NCI-H345 (cell line): ENCODE measurements around the gene TPP2.

Experiments
- DNase-seq: peaks from one replicate; lab custom pipeline; 2025; lab: John Stamatoyannopoulos, UW

Gene TPP2

DNA sequence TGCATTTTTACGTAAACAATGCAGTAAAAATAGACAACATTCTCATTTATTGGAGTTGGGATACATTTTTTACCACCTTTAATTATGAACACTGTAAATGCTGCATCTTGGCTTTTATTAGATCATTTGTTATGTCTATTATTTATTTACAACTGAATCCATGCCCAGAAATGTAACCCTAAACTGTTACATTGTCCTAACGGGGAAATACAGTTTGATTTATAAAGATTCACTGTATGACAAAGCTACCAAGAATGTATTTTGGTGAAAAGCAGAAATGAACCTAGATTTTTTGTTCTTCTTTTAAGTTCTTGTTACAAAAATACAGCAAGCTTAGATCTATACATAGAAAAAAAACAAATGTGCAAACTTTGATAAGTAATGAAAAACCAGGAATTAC is 97.0 kb downstream of the TPP2 start:
- no peak for DNase-seq

DNA sequence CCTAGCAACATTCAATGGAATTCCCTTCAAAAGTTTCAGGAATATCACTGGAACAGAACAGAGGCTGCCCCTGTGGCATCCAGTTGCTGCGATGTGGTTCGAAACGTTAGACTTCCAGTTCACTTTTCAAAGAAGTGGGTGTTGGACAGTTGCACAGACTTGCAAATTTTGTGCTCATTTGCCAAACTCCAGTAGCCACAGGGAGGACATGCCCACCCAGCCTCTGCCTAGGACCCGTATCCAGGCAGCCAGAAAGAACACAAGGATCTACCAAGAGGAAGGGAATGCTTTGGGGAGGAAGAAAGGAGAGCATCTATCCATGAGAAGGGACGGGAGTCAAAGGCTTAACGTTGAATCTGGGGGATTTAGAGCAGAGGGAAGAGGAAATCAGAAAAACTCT is 98.2 kb downstream of the TPP2 start, which contains the start of gene METTL21C:
Gene METTL21C (minus strand): TSS at position 108 of the 400 bp plus-strand sequence. CDS start 546 bp downstream, outside the sequence.
- no peak for DNase-seq

DNA sequence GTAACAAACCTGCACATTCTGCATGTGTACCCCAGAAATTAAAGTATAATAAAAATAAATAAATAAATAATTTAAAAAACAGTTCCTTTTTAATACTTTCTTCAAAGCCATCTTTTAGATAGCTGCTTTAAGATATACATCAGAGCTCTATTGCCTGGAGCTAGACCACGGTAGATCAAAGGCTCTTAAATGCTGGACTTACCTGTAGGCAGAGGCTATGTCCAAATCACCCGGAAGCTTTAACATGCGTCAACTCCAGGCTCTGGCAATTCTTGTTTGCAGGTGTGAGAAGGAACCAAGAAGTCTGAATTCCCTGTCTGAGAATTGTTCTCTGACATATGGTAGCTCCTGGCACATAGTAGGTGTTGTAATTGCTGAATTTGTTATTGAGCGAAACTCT is 99.7 kb downstream of the TPP2 start:
- DNase-seq = no peak

DNA sequence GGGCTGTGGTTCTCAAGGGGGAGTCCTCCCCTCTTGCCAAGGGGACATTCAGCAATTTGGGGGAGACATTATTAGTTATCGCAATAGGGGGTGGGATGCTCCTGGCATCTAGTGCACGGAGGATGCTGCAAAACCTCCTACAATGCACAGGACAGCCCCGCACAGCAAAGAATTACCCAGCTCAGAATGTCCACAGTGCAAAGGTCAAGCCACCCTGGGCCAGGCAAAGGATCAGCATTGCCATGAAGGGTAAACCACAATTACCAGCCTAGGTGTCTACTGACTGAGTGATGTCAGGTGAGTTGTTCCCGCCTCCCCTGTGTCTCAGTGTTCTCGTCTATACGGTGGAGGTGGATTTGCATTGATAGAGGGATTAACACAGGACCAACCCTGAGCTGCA is 100.5 kb downstream of the TPP2 start:
- no peak for DNase-seq

DNA sequence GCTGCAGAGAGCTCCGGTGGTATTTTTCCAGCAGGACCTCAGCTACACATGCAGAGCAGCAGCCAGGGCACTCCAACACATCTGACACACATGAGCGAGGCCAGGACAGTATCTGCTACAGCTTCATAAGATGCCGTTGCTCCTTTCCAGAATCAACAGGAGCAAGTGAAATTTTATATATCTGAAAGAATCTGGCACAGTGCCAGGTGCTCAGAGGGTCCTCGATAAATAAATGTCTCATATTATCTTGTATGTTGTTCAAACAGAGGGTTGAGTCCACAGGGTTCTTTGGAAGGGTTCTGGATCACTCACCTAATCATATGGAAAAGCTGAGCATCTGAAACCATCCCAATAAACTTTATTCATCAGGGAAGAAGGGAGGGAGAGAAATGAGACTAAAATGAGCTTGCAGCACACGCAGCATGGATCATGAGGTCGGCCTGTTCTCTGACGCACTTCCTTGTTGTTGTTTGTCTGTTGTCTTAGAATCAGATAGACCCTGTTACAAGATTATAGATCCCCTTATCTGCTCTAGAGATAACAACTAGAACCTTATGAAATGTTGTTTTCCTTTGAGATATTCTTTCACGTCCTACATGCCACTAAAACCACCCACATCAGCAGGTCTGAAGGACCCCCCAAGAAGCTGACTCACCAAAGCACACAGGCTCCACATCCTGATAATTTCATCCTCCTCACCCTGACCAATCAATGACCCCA is 101.3 kb downstream of the TPP2 start:
- DNase-seq = peak; percentile 9

DNA sequence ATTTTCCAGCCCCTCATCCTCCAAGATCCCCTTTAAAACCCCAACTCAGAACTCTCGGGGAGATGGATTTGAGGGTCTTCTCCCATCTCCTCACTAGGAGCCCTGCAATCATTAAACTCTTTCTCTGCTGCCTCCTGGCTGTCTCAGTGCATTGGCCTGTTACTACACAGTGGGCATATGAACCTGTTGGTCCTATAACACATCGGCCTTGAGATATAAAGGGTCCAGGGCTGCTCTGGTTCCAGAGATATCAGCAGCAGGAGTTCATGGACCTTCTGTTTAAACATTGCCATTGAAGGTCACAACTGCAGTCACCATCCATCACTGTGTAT is 101.8 kb downstream of the TPP2 start:
- no peak for DNase-seq

DNA sequence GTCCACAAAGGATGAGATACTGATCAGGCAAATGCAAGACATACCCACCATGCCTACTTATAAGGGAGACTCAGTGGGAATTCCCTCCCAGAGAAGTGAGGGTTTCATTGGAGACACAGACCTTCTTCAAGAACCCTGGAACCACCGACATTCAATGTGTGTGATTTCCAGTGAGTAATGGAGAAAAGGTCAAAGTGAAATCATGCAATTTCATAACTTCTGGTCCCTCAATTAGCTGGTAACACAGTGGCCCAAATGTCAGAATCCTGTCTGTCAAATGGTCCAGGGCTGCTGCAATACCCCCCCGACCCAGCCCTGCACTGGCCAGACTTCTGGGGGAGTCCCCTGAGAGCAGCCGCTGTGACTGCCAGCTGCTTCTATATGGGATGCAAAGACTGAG is 102.7 kb downstream of the TPP2 start:
- no peak for DNase-seq

DNA sequence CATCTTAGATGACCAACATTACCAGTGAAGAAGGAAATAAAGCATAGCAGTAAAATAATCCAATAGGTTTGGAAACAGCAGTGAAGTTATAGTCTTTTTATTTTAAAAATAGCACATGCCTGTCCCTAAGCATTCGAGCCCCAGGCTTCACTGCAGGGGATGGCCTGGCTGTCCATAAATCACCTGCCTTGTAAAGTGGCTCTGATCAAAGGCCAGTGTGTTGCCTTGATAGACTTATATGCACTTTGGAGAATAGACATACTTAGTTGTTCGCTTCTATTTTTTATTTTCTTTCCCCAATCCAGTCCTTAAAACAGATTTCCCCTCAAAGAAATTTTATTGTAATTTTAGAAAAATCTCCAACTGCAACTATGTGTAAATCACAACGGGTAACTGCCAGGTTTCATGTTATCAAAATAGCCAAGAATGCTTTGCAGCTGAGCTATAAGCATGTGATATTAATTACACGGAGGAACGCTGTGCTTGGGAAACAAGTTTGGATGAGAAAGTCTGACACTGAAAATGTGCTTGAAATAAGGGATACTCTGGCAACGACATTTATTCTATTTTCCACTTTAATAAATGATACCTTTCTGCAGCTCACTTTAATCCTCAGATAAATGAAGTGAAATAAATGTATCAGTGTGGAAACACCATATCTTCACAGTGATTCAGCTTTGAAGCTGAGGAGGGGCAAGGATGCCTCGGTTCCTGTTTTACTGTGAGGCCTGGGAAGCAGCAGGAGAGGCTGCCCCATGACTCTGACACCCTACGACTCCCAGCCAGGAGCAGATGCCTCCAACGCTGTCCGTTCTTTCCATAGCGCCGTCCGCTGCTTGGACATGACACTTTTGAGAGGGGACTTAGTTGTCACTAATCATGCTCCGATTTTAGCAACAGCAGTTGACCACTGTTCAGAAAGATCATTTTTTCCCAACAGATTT is 103.6 kb downstream of the TPP2 start:
- DNase-seq = no peak

DNA sequence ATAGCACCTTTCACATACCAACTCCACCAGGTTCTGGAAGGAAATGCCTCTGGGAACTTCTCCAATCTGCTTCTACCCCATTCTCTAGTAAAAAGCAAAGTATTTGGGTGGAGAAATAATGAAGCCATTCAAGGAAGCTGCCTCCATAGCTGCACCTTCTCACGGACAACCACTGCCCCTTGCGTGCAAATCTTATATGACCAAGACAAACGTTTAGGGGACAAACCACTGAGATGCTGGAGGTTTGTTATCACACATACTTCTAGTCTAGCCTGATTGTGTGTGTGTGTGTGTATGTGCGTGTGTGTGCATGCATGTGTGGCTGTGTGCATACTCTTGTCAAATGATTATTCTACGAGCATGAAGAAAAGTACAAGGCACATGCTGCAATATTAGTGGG is 104.5 kb downstream of the TPP2 start:
- DNase-seq = no peak

DNA sequence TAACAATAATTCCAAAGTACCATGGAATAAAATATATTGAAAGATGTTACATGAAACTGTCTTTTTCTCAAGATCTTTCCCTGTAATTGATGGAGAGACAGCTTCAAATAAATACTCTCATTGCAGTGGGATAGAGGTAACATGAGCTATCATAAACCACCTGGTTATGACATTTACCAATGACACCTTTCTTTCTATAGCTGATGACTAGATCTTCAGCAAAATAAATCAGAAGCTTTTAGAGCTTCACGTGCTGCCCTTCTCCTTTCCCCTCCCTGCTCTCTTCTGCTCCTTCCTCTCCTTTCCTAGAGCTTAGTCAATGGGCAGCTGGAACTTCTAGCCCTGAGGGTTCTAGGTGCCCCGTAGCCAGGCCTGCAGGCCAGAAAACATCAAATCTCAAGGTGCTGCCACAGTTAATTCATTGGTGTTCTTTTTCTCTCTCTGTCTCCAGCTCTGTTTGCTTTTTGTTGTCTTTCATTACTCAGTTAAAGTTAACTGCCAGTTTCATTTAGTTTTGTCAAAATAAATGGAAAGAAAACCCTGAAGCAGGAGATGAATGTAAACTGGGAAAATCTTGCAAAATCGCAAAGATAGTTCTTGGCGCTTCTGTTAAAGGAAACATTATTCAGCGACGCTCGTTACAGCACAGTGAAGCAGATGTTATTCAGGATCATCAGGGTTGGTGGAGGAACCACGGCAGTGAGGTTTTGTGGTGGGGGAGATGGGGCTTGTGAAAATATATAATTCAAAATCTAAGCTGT is 106.4 kb downstream of the TPP2 start:
- DNase-seq = no peak

DNA sequence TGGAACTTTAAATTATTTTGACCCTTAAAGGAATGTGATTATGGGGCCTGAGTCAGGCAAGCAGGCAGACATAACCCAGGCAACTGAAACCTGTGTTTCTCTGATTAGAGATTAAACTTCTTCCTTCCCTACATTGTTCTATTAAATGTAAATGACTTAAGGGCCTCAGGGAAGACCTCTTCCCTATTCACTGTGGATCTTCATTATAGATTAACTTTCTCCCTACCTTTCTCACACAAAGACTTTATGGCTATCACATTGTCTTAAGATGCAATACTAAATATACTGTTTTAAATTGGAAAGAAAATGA is 106.9 kb downstream of the TPP2 start:
- no peak for DNase-seq

DNA sequence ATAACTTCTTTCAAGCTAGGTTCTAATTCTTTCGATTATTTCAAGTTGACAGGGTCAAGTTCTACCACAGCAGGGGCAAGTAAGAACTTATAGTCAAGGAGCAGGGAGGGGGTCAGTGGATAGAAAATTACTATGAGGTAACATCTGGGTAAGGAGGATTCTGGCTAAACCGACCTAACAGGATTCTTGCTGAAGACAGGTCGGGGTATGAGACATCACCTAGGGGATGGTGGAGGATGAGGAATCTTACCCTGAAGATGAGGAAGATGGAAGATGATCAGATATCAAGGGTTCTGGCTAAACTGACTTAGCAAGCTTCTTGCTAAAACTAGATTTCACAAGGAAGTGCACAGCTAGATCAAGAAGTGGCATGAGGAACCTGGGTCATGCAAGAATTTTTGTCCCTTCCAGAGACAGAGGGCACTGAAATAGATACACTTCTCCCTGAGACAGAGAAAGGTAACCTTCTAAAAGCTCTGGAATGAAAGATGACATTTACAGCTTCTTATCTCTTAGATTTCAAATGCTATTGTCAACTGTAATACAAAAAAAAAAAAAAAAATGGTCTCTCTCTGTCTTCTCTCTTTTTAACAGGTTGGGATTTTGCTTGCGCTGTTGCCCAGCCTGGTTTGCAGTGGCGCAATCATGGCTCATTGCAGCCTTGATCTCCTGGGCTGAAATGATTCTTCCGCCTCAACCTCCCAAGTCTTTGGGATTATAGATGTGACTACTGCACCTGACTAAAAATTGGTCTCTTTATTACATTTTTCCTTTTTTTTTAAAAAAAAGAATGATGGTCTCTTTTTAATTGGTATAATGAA is 107.7 kb downstream of the TPP2 start:
- no peak for DNase-seq

DNA sequence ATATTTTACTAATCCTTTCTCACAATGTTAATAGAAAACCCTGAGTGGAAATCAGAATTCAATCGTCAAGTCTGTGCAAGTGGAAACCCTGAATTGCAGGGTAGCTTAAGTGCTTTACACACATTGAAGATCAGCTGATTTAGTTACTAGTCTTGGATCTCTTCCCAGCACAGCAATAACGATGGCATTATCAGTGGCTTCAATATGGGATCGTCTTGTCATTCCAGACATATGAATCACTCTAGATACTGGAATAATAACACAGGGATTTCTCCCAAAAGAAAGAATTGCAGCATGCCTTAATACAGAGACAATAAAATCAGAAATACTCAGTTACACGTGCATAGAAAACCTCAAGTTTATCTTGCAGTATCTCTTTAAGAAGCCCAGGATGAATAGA is 110.7 kb downstream of the TPP2 start:
- DNase-seq = peak; percentile 75

DNA sequence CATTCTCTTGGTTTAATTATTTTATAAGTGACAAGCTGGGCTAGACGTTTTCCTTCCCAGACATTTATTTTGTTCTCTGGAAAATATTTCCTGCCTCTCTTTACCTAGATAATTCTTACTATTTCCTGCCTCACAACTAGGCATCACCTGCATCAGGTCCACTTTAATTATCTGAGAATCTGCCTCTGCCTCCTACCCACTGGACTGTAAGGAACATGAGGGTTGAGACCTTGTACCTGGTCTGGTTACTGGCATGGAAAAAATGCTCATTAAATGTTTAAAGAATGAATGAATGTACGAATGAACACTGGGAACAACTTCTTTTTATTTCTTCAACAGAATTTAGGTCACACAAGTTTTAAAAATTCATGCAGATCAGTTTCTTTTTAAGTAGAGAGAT is 111.4 kb downstream of the TPP2 start:
- no peak for DNase-seq

DNA sequence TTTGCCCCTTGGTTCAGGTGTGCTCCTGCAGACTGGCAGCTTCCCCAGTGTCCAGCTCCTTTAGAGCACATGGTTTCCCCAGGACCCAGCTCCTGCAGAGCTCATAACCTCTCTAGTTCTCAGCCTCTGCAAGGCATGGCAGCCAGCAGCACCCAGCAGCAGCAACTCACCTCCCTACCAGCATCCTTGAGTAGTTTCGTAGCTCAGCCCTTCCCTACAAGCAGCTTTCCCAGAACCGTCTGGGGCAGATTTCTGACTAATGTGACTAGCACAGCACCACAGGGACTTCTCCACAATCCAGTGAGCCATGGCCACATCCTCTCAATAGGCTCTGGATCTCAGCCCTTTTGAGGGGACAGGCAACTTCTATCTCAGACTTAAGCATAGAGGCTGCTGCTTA is 112.2 kb downstream of the TPP2 start:
- DNase-seq = no peak

DNA sequence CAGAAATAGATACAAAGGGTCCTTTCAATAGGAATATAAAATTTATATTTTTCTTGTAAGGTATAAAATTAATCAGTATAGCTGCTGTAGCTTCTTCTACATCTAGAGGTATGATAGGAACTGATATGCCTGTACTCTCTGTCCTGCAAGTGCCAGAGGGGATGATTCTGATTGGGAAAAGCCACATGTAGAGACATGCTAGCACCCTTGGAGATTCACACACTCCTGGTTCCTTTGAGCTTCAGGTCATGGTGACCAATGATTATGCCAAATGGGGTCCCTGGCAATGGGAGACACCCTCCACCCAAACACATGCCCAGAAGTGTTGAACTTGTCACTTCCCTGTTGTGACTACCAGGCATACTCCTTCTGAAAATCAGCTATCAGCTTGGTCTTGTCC is 112.8 kb downstream of the TPP2 start:
- DNase-seq = no peak

DNA sequence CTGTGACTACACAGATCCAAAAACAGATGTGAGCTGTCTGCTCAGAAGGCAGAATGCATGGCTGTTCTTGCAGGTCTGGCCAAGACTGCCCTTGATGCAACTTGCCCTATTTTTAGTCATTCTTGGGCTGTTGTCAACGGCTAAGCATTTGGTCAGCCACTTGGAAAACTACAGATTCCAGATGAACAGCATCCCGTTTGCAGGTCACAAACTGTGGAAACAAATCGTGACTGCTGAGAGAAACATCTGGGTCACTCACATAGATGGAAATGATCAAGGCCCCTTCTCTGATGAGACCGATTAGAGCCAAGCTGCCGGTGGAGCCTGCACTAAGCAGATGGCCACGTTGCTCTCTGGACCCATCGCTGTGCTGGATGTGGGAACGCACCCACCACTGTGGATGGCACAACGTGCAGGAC is 113.5 kb downstream of the TPP2 start:
- DNase-seq = no peak

DNA sequence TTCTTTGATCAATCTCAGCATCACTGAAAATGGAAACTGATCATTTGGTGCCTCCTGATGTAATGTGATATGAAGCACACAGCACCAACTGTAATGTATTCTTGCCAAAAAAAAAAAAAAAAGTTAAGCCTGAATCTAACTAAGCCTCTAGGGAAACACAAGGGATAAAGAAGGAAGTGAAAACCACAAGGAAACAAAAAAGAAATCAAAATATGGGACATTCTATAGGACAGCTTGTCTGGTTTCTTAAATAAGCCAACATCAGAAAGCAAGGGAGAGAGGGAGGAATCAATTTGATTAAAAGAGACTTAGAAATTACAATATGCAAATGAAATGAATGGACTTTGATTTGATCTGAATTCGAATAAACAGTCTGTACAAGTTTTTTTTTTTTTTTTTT is 118.7 kb downstream of the TPP2 start:
- no peak for DNase-seq

DNA sequence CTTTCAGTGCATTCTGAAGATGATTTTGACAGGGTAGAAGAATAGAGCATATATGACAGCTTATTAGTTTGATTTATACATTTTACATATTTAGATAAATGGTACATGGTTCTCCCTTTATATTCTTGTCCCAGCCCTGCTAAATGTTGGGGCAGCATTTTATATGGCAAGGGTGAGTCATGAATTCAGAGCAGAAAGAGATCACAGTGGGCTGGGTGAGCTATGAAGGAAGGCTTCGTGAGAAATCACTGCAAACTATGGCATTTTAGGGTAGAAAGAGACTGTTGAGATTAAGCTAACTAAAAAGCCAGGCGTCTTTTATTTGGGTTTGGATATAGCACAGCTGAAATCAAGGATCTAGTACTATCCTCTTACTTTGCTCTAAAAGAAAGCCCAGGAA is 122.0 kb downstream of the TPP2 start:
- DNase-seq = no peak

DNA sequence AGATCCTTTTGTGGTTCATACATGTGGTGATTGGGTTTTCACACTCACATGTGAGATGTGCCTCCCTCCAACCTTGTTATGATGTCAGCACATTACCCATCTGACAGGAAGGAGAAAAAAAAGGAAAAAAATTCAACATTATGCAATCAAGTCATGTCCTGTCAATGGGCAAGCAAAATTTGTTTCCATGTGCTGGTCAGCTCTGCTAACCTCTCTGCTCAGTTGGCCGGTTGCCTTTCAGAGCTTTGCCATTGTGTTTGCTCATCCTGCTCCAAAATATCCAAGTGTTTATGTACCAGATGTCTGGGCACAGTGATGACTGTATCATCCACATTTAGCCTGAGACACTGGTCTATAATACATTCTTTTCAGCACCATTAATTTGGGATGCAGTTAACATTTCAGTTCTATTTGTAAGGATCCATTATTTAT is 125.0 kb downstream of the TPP2 start:
- no peak for DNase-seq

DNA sequence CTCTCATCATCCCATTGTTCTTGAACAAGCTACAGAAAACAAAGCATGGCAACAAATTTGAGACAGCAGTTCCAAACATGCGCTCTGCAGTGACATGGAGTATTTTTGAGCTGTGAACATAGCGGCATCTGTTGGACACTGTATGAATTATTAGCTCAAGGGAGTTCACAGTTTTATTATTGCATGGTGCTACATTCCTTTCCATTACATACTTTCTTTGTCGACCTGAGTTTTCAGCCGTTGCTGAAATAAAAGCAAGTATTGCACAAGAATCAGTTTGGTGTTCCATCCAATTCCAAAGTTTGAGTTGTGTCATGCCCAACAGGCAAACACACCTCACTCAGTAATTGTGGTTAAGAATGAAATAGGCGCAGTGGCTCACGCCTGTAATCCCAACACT is 128.1 kb downstream of the TPP2 start:
- DNase-seq = peak; percentile 41

DNA sequence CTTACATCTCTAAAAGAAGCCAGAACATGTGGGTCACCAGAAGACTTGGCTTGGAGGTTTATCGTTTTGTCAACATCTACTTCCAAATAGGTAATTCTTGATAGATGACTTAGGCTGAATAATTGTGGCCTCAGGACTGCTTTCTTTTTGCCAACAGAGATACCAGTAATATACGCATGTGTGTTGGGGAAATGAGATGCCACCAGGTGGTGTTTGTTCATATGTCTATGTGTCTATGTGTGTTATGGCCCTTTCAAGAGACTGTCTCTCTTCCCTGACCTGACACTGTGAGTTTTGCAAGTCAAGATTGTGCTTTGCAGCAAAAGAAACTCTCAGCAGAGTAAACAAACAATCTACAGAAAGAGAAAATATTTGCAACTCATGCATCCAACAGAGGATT is 129.6 kb downstream of the TPP2 start:
- no peak for DNase-seq
